UCSD-AML1 (cell line): ENCODE data around the gene MADD.

Source experiments
- DNase-seq: peaks from one replicate; lab custom pipeline; 2025; ENCODE audit not compliant: unreplicated experiment; lab: John Stamatoyannopoulos, UW

Gene MADD

DNA sequence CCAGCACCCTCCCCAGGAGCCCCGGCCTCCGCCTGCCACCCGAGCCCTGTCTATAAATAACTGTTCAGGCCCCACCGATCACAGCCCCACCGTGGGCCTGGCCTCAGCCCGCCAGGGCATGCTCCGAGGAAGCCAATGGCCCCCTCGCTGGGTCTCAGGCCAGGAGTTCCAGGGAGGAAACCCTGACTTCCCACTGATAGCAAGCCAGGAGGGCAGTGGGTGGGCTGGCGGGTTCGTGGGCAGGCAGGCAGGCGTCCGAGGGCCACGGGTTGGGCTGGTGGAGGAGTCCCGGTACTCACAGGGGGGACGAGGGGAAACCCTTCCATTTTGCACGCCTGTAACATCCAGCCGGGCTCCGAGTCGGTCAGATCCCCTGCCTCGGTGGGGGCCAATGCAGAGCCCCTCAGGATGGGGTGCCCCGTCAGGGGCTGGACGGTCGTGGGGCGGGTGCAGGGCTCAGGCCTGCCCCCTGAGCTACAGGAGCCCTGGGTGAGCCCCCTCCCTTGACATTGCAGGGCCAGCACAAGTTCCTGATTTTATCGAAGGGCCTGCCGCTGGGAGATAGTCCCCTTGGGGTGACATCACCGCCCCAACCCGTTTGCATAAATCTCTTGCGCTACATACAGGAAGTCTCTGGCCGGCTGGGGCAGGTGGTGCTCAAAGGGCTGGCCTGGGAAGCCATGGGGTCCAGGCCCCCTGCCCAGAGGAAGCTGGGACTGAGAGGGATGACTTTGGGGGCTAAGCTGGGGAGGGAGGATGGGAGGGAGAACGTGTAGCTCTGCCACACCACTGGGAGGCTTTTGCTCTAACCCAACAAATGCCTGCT, 108.3 kb downstream of the MADD start, which contains the start of gene SPI1:
Gene SPI1, minus strand, starts transcription at position 538 of the 826 bp plus-strand sequence. Its CDS starts 194 bp downstream, at position 344.
- DNase-seq: peak; percentile 84

DNA sequence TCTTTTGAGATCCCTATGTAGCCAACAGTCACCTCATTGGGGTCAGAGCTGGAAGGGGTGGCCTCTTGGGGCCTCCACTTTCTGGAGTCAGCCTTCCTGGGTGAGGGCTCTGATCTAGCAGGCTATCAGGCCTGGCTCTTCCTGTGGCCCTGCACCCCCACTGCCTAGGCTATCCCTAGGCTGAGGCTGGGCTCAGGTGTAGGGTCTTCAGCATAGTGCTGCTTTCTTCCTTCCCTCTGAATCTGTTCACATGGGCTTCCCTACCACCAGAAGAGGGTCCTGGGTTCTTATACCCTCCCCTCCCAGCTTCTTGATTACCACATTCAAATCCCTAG, 108.9 kb downstream of the MADD start:
- DNase-seq: no peak

DNA sequence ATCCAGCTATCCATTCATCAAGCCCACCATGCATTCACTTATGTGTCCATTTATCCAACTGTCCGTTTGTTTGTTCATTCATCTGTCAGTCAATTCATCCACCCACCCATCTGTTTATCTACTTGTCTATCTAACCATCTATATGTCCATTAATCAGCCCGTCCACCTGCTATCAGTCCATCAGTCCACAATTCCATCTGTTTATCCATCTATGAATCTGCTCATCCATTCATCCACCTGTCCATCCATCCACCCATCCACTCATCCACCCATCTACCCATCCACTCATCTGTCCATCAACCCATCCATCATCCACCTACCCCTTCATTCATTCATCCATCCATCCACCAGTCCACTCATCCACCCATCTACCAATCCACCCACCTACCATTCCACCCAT, 109.4 kb downstream of the MADD start:
- no peak for DNase-seq
